Activated CD4-positive, alpha-beta T cell treated with anti-CD3 and anti-CD28 coated beads for 48 hours (primary cell): ENCODE results near the gene UROC1.

Experiments used
- DNase-seq: peaks from one replicate; pipeline ENCODE4 v3.0.0-alpha.2; 2020

The UROC1 gene

GRCh38 chr3:126517291-126517951, at the start of gene UROC1:
Gene UROC1, minus strand, starts transcription at chr3:126517773. Its CDS starts 54 bp downstream, at chr3:126517719.
- no peak for DNase-seq

- DNase-seq: no peak
These were observed 45.2 kb upstream of the UROC1 start for GRCh38 chr3:126562737-126563276.

- no peak for DNase-seq
These were observed 40.9 kb upstream of the UROC1 start, which contains the start of gene C3orf22 for GRCh38 chr3:126558336-126559071. Gene C3orf22, minus strand, starts transcription at chr3:126558932. Its CDS starts 5,542 bp downstream, at chr3:126553390.

- DNase-seq: no peak
These were observed 40.2 kb upstream of the UROC1 start for GRCh38 chr3:126557761-126558160.

- no peak for DNase-seq
These were observed 39.8 kb upstream of the UROC1 start for GRCh38 chr3:126557415-126557745.

- no peak for DNase-seq
These were observed 39.3 kb upstream of the UROC1 start for GRCh38 chr3:126556637-126557414.

- DNase-seq: no peak
These were observed 38.4 kb upstream of the UROC1 start for GRCh38 chr3:126555795-126556636.

GRCh38 chr3:126554560-126555525, 37.3 kb upstream of the UROC1 start:
- DNase-seq: no peak

GRCh38 chr3:126553284-126554084, 35.9 kb upstream of the UROC1 start:
- no peak for DNase-seq

- no peak for DNase-seq
These were observed 35.2 kb upstream of the UROC1 start for GRCh38 chr3:126552688-126553283.

- no peak for DNase-seq
These were observed 34.5 kb upstream of the UROC1 start for GRCh38 chr3:126551839-126552687.

GRCh38 chr3:126551121-126551838, 33.7 kb upstream of the UROC1 start:
- no peak for DNase-seq

- no peak for DNase-seq
These were observed 33.0 kb upstream of the UROC1 start for GRCh38 chr3:126550488-126551051.

GRCh38 chr3:126549861-126550487, 32.4 kb upstream of the UROC1 start:
- no peak for DNase-seq

- DNase-seq: peak; percentile 0
These were observed 31.2 kb upstream of the UROC1 start for GRCh38 chr3:126548556-126549466.

GRCh38 chr3:126547721-126548120, 30.1 kb upstream of the UROC1 start:
- no peak for DNase-seq
